HuH-7.5 (cell line): ENCODE measurements around the gene STARD7.
A peak's percentile ranks its signal among the peaks of the same experiment; 100 is the strongest.

Source experiments
- DNase-seq: peaks from one replicate; pipeline ENCODE4 v3.0.0; 2011; ENCODE audit warnings: low spot score

STARD7 gene

GRCh38 chr2:96197546-96198255 lies 10.9 kb downstream of the STARD7 start:
- no peak for DNase-seq

- no peak for DNase-seq
These were observed 13.1 kb downstream of the STARD7 start for GRCh38 chr2:96195410-96196066.

- no peak for DNase-seq
These were observed 16.5 kb downstream of the STARD7 start for GRCh38 chr2:96191937-96192670.

- no peak for DNase-seq
These were observed 19.7 kb downstream of the STARD7 start for GRCh38 chr2:96188821-96189526.

GRCh38 chr2:96186562-96186961 lies 22.1 kb downstream of the STARD7 start:
- DNase-seq, result no peak

- DNase-seq, result no peak
These were observed 23.1 kb downstream of the STARD7 start for GRCh38 chr2:96185516-96185915.

GRCh38 chr2:96184989-96185388 lies 23.6 kb downstream of the STARD7 start:
- no peak for DNase-seq

GRCh38 chr2:96184188-96184587 lies 24.4 kb downstream of the STARD7 start:
- DNase-seq, result no peak

GRCh38 chr2:96181529-96181928 lies 27.1 kb downstream of the STARD7 start:
- DNase-seq, result no peak

GRCh38 chr2:96180521-96180920 lies 28.1 kb downstream of the STARD7 start:
- no peak for DNase-seq

GRCh38 chr2:96180002-96180401 lies 28.6 kb downstream of the STARD7 start:
- DNase-seq, result no peak

GRCh38 chr2:96176661-96177060 lies 32.0 kb downstream of the STARD7 start:
- DNase-seq, result no peak

GRCh38 chr2:96175951-96176350 lies 32.7 kb downstream of the STARD7 start:
- DNase-seq, result no peak

- DNase-seq, result peak; percentile 76
These were observed 34.1 kb downstream of the STARD7 start for GRCh38 chr2:96174251-96175144.

- DNase-seq, result no peak
These were observed 36.8 kb downstream of the STARD7 start for GRCh38 chr2:96171831-96172230.

- no peak for DNase-seq
These were observed 38.0 kb downstream of the STARD7 start for GRCh38 chr2:96170626-96171025.

GRCh38 chr2:96169868-96170507 lies 38.6 kb downstream of the STARD7 start:
- no peak for DNase-seq

GRCh38 chr2:96167407-96168013 lies 41.1 kb downstream of the STARD7 start:
- no peak for DNase-seq

GRCh38 chr2:96164459-96165184 lies 44.0 kb downstream of the STARD7 start:
- no peak for DNase-seq
